HUES6 (cell line): Measurements from ENCODE around the gene OSBPL3.

Source experiments
- H3K27ac ChIP-seq: 2 replicates; pipeline ENCODE4 v1.7.0; 2013; ENCODE audit warnings: low read depth, mild to moderate bottlenecking, low read length, inconsistent platforms
- H3K27me3 ChIP-seq: 2 replicates; pipeline ENCODE4 v1.6.1; 2013; ENCODE audit warnings: low read length; ENCODE audit not compliant: control insufficient read depth, insufficient read depth
- H3K36me3 ChIP-seq: 2 replicates; pipeline ENCODE4 v1.6.1; 2013; ENCODE audit warnings: low read length; ENCODE audit not compliant: control insufficient read depth, insufficient read depth
- H3K4me1 ChIP-seq: 2 replicates; pipeline ENCODE4 v1.6.1; 2013; ENCODE audit warnings: low read length; ENCODE audit not compliant: control insufficient read depth, insufficient read depth
- H3K4me3 ChIP-seq: 2 replicates; pipeline ENCODE4 v1.5.1; 2013; ENCODE audit warnings: low read depth, low read length
- H3K9ac ChIP-seq: one replicate; pipeline ENCODE4 v1.6.1; 2013; ENCODE audit warnings: mild to moderate bottlenecking, low read length
- H3K9me3 ChIP-seq: 2 replicates; pipeline ENCODE4 v1.6.1; 2013; ENCODE audit warnings: low read depth, low read length; ENCODE audit not compliant: control insufficient read depth, insufficient read depth

The OSBPL3 gene

GRCh38 chr7:24816868-24817267 is 163.1 kb downstream of the OSBPL3 start:
- Histone ChIP-seq H3K9me3 (no peaks in the 10 kb centered on the region), H3K27me3 (no peaks in the 10 kb centered on the region), H3K27ac (no peak overlapping the region), H3K4me1 (no peaks in the 10 kb centered on the region), H3K4me3 (no peak overlapping the region), H3K36me3 (peaks cover 4% of the 10 kb centered on the region; the same call in 1 of the 2 replicates), H3K9ac (no peak overlapping the region)

GRCh38 chr7:24812305-24812945 is 167.6 kb downstream of the OSBPL3 start:
- no peaks in the 10 kb centered on the region for H3K27me3 ChIP-seq
- H3K9me3 ChIP-seq = no peaks in the 10 kb centered on the region
- no peak overlapping the region for H3K27ac ChIP-seq
- H3K9ac ChIP-seq = no peak overlapping the region
- H3K4me3 ChIP-seq = no peak overlapping the region
- H3K4me1 ChIP-seq = no peaks in the 10 kb centered on the region
- peaks cover 13% of the 10 kb centered on the region; the same call in 1 of the 2 replicates for H3K36me3 ChIP-seq

GRCh38 chr7:24808518-24808917 is 171.5 kb downstream of the OSBPL3 start:
- Histone ChIP-seq H3K4me3 (no peak overlapping the region), H3K4me1 (no peaks in the 10 kb centered on the region), H3K36me3 (peaks cover 14% of the 10 kb centered on the region; the same call in 1 of the 2 replicates), H3K9me3 (no peaks in the 10 kb centered on the region), H3K9ac (no peak overlapping the region), H3K27me3 (no peaks in the 10 kb centered on the region), H3K27ac (no peak overlapping the region)

DNA sequence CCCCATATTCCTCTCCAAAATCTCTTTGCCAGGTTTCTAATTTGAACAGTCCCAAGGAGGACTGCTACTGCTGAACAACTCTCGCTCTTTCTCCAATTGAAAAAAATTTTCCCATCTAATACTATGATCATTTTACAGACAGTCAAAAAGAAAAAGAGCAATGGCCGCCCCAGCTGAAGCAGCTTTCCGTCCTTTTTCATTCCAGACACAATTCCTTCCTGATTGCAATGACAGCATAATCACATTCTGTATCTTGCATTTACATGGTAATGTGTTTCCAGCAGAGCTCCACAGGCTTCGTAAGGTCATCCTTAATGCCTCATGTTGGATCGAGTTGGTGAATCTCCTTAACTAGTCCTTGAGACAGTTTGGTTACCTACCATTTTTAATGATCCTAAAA is 177.7 kb downstream of the OSBPL3 start:
- Histone ChIP-seq H3K9me3 (no peaks in the 10 kb centered on the region), H3K27ac (no peak overlapping the region), H3K9ac (no peak overlapping the region), H3K27me3 (no peaks in the 10 kb centered on the region), H3K4me1 (no peaks in the 10 kb centered on the region), H3K36me3 (peaks cover 18% of the 10 kb centered on the region; the same call in 1 of the 2 replicates), H3K4me3 (no peak overlapping the region)

DNA sequence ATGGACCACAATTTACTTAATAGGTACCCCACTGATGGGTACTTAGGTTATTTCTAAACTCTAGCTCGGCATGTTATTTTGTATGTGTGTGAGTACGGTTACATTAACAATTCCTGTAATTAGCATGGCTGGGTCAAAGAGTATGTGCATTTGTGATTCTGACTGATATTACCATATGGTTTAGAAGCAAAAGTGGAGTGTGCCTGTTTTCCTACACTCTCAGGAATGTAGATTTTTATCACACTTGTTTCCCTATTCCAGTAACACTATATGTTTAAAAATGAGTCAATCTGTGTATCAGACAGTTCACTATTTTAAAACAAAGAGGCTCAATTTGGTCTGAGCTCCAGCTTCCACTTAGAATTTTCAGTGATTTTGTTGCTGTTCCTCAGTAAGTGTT is 178.1 kb downstream of the OSBPL3 start:
- H3K4me1 ChIP-seq = no peaks in the 10 kb centered on the region
- no peaks in the 10 kb centered on the region for H3K9me3 ChIP-seq
- no peaks in the 10 kb centered on the region for H3K27me3 ChIP-seq
- no peak overlapping the region for H3K4me3 ChIP-seq
- no peak overlapping the region for H3K9ac ChIP-seq
- H3K36me3 ChIP-seq = peaks cover 18% of the 10 kb centered on the region; the same call in 1 of the 2 replicates
- no peak overlapping the region for H3K27ac ChIP-seq

DNA sequence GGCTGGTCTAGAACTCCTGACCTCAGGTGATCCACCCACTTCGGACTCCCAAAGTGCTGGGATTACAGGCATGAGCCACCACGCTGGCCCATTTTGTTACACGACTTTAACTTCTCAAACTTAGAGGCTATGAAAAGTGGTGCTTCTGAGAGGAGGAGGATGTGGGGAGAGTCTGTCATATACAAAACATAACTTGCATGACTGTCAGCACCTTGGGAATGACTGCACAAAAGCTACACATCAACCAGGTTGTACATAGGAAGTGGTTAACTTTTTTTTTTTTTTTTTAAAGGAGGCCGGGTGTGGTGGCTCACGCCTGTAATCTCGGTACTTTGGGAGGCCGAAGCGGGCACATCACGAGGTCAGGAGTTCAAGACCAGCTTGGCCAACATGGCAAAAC is 179.3 kb downstream of the OSBPL3 start:
- Histone ChIP-seq H3K4me1 (no peaks in the 10 kb centered on the region), H3K27me3 (no peaks in the 10 kb centered on the region), H3K36me3 (peaks cover 18% of the 10 kb centered on the region; the same call in 1 of the 2 replicates), H3K9me3 (no peaks in the 10 kb centered on the region), H3K9ac (no peak overlapping the region), H3K27ac (no peak overlapping the region), H3K4me3 (no peak overlapping the region)

DNA sequence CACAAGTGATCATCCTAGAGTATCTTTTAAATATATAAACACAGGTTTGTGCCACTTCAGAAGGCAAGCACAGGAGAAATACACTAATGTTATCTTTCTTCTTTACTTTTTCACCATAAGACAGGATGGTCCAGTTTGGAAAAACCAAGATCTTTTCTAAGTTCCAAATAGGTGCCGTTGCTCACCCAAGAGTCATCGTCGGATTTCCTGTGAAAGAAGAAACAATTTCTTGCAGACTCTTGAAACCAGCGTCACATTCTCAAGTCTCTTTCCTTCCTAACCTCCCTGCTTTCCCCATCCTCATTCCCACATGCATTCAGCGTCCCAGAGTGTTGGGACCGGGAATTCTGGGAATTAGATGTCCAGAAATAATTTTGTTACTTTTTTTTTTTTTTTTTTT is 179.9 kb downstream of the OSBPL3 start:
- no peak overlapping the region for H3K27ac ChIP-seq
- peaks cover 18% of the 10 kb centered on the region; the same call in 1 of the 2 replicates for H3K36me3 ChIP-seq
- no peaks in the 10 kb centered on the region for H3K4me1 ChIP-seq
- H3K27me3 ChIP-seq = no peaks in the 10 kb centered on the region
- H3K9ac ChIP-seq = no peak overlapping the region
- no peak overlapping the region for H3K4me3 ChIP-seq
- no peaks in the 10 kb centered on the region for H3K9me3 ChIP-seq

GRCh38 chr7:24799506-24799905 is 180.5 kb downstream of the OSBPL3 start:
- Histone ChIP-seq H3K27me3 (no peaks in the 10 kb centered on the region), H3K4me1 (no peaks in the 10 kb centered on the region), H3K4me3 (no peak overlapping the region), H3K36me3 (peaks cover 18% of the 10 kb centered on the region; the same call in 1 of the 2 replicates), H3K9ac (no peak overlapping the region), H3K27ac (no peak overlapping the region), H3K9me3 (no peaks in the 10 kb centered on the region)

GRCh38 chr7:24798261-24798660 is 181.7 kb downstream of the OSBPL3 start:
- Histone ChIP-seq H3K4me1 (no peaks in the 10 kb centered on the region; the same call in 1 of the 2 replicates), H3K27ac (no peak overlapping the region), H3K27me3 (no peaks in the 10 kb centered on the region), H3K4me3 (no peak overlapping the region), H3K9ac (no peak overlapping the region), H3K9me3 (no peaks in the 10 kb centered on the region), H3K36me3 (peaks cover 13% of the 10 kb centered on the region; the same call in 1 of the 2 replicates)

- no peaks in the 10 kb centered on the region for H3K27me3 ChIP-seq
- peaks cover 7% of the 10 kb centered on the region; the same call in 1 of the 2 replicates for H3K36me3 ChIP-seq
- no peak overlapping the region for H3K4me3 ChIP-seq
- no peak overlapping the region for H3K9ac ChIP-seq
- H3K9me3 ChIP-seq = no peaks in the 10 kb centered on the region
- no peak overlapping the region for H3K27ac ChIP-seq
- no peaks in the 10 kb centered on the region; the same call in 1 of the 2 replicates for H3K4me1 ChIP-seq
Measured at GRCh38 chr7:24797270-24797669, 182.7 kb downstream of the OSBPL3 start.

GRCh38 chr7:24795407-24795767 is 184.6 kb downstream of the OSBPL3 start:
- no peaks in the 10 kb centered on the region; the same call in 1 of the 2 replicates for H3K4me1 ChIP-seq
- no peaks in the 10 kb centered on the region for H3K36me3 ChIP-seq
- H3K4me3 ChIP-seq = no peak overlapping the region
- H3K9me3 ChIP-seq = peaks cover 9% of the 10 kb centered on the region; the same call in 1 of the 2 replicates
- H3K9ac ChIP-seq = no peak overlapping the region
- no peaks in the 10 kb centered on the region for H3K27me3 ChIP-seq
- H3K27ac ChIP-seq = no peak overlapping the region
